Muscle of arm (tissue), 12 donors: ENCODE data around the gene MGST2. TPM values are rescaled to one million over a fixed set of nuclear protein-coding genes. Genes with fewer than 3 reads are reported as not detected.
"Not testable (repeated sequence)": the region's sequence is repeated elsewhere in the genome, so short reads cannot be mapped to it uniquely, and the experiment has no call there.

Source experiments
- DNase-seq: peaks from one replicate; pipeline ENCODE4 v3.0.0-alpha.2; 2013
- polyA plus RNA-seq, 12 donors: library from polyadenylated mRNA; unstranded; fragments of 120-200 nt; gene quantifications; one replicate each; pipeline ENCODE4 v1.2.1, GENCODE V29; 2013; ENCODE audit not compliant: insufficient read length in 12 of 12

The MGST2 gene
- polyA plus RNA-seq, 12 donors, result 48.0 to 73.7 (median 53.7) TPM; not detected in 1

DNA sequence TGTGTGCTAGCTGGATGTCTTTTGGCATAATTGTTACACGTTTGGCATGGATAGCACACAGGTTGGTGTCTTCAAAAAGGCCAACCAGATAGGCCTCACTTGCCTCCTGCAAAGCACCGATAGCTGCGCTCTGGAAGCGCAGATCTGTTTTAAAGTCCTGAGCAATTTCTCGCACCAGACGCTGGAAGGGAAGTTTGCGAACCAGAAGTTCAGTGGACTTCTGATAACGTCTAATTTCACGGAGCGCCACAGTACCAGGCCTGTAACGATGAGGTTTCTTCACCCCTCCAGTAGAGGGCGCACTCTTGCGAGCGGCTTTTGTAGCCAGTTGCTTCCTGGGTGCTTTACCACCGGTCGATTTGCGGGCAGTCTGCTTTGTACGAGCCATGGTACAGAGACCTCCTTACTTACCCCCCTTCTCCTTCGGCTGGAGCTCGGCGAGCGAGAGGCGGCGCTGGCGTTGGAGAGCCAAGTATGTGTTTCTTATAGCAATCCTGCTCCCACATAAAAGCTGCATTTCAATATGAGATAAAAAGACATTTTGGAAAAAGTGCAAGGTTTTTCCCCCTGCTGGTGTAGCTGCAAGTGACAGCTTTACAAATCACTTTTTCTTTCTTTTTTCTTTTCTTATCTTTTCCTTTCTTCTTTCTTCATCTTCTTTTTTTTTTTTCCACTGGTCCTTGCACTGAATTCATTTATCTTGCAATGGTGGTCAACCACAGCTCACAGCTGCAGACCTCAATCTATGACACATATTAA lies 32.7 kb downstream of the MGST2 start:
- not testable (repeated sequence) for DNase-seq

DNA sequence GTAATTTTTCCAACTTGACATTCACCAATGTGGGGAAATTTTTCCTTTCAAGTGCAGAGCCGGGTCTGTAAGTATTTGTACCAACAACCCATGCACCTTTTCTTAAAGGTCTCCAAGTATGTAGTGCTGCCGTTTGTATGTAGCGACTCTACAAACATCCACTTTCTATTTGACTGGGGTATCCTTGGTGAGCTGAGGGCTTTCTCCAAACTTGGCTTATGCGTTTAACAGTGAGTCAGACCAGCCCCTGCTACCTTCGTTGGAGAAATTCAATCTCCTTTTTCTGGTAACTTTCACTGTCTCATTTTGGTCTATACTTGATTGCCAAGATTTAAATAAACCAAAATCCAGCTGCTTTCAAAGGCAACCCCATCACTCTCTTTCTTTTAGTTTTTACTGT lies 34.9 kb downstream of the MGST2 start:
- no peak for DNase-seq

DNA sequence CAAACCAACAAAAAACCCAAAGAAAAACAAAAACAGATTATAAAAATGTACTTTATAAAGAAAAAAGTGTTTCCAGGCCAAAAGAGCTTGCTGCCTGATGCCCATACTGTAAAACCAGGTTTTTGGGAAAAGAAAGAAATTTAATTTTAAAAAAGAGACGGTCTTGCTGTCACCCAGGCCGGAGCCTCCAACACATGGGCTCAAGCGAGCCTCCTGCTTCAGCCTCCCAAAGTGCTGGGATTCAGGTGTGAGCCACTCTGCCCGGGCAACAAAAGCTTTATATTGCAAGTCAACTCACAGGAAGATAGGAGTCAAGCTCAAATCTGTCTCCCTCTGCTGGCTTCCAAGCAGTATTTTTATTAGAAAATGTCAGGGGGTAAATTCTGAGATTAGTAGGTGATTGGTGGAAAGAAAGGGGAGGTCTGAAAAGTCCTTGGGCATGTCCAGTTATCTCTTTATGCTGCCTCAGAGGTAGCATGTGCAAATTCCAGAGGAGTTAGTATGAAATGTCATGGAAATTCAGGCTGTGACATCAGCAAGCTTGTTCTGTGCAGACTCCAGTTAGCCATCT lies 39.4 kb downstream of the MGST2 start:
- DNase-seq, result no peak

DNA sequence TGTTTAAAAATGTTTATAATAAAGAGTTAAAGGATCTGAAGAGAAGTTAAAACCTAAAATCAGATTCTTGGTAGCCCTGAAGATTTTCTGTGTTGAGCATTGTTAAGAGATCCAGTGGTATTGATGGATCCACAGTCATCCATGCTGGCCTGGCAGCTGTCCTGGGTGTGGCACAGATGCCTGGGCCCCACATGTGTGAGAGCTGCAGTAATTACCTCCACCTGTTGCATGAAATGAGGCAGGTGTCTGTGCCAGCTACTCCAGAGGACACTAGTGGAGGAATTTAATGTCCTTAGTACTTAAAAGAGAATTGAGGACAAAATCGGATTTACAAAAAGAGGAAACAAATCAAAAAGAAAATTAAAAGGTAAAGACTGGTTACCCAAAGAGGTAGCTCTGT lies 44.0 kb downstream of the MGST2 start:
- DNase-seq, result no peak

DNA sequence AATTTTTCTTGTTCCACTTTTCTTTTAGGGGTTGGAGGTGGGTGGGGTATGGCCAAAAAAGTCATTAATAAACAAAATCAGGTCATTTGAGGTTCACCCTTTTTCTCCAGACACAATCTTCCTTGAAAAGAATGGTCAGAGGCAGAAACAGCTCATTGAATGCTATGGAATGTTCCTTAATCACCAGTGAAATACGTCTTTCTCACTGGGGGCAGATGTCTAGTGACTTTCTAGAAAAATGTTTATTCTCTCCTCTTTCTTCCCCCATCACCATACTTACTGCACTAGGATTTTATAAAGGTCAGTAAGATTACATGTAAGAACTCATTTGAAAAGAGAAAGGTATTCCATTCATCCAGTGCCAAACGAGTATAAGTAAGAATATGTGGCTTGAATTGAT lies 44.5 kb downstream of the MGST2 start:
- DNase-seq, result no peak

DNA sequence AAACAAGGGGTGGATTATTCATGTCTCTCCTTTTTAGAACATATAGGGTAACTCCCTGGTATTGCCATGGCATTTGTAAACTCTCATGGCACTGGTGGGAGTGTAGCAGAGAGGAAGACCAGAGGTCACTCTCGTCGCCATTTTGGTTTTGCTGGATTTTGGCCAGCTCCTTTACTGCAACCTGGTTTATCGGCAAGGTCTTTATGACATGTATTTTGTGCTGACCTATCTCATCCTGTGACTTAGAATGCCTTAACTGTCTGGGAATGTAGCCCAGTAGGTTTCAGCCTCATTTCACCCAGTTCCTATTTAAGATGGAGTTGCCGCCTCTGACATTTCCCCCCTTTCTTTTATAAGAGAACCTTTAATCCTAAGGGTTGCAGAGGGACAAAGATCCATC lies 45.8 kb downstream of the MGST2 start:
- no peak for DNase-seq

DNA sequence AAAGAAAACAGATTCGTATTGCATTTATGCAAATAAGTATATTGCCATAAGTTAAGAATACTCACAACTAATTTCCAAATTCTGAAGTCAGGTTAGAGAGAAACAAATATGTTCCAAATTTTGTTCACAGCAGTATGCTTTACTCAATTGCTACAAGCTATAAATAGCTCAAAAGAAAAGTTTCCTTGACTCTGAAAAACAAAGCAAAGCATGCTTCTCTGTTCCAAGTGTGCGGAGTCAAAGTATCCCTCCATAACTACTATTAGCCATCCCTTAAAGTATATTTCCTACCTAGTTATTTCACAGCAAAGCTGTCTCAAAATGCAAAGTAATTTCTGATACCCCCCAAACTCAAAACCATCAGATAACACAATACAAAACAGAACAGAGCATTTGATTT lies 47.3 kb downstream of the MGST2 start:
- DNase-seq, result no peak

DNA sequence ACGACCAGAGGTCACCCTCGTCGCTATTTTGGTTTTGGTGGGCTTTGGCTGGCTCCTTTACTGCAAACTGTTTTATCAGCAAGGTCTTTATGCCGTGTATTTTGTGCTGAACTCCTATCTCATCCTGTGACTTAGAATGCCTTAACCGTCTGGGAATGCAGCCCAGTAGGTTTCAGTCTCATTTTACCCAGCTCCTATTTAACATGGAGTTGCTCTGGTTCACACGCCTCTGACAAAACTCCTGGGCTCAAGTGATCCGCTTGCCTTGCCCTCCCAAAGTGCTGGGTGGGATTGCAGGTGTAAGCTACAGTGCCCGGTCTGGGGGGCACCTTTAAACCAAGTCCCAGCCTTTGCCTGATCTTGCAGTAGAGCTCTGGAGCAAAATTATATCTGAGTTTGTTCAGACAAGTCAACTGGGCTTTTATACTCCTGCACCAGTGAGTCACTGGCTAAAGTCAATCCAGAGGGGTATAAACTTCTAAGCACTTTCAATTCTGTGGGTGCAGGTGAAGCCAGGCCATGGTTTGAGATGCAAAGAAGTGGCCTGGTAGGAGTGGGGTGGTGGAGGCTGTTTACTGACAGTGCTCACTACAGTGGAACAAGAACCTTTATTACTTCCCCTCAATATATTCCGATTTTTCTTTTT lies 50.2 kb downstream of the MGST2 start:
- DNase-seq, result no peak

DNA sequence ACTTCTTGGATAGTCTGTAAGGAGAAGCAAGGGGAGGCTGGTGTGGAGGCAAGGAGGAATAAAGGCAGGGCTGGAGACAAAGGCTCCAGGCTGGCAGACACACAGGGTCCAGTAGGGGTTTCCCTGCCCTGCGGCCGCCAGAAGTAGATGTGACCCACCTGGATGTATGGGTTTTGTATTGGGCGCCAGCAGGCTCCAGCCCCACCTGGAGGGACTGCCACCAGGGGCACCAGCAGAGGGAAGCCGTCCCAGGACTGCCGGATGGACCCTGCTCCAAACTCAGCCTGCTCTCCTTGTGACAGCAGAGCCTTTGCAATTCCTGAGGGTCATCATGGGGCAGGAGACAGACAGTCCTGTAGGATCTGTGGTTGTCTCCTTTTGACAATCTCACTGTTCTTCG lies 52.7 kb downstream of the MGST2 start:
- DNase-seq, result no peak

DNA sequence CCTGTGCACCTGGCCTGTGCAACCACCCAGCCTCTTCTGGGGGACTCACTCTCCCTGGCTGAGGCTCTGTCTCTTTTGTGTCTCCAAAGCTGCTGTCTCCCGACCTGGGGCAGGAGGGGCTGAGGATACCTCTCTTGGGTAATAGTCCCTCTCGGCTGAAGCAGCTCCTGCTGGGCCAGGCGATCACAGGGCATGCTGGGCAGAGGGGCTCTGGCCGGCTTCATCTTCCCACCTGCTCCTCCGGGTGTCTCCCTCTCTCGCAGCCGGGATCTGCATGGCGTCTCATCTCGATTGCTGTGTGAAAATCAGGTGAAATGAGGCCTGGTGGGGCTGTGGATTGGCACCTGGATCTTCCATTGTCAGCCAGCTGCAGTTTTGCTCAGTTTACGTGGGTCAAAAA lies 53.2 kb downstream of the MGST2 start:
- no peak for DNase-seq

DNA sequence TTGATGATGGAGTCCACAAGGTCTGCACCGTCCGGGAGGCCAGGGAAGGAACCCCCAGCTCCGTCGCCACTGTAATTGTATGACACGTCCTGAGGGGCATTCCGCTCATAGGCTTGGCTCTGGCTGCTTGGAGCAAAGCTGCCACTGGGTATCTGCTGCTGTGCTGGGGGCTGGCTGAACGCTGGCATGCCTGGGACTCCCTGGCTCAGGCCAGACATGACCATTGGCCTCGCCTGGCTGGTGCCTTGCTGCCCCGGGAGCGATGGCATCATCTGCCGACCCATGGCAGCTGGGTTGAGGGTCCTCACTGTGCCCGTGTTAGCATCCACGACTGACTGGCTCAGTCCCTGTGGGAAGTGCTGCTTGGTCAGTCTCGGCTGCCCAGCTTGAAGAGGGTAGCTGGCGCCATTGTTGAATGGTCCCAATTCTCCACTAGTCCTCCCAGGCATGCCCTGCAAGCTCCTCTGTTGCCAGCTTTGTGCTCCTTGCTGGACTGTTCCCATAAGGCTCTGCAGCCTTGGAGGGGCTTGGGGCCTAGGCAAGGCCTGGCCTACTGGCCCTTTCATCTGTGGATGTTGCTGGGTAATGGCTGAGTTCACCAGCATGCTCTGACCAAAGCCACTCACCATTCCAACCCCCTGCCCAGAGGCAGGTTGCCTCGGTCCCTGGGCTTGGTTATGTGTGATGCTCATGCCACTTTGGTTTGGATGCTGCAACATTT lies 53.9 kb downstream of the MGST2 start:
- DNase-seq, result no peak

DNA sequence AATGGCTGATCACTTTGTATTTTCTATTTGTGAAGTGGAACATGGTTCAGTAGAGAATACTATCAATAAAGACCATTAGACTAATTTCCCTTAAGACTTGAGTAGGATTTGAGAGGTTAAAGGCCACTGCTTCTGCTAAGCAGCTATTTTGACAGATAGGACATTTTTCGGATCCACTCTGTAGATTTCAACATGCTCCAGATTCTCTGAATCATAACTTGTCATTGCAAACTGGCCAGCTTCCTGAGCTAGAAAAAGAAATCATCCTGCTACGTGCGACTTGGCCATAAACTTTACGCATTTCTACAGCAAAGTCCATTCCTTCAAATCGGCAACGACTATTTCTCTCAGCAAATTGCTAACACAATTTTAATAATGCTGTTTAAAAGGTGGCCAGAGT lies 55.2 kb downstream of the MGST2 start:
- no peak for DNase-seq

DNA sequence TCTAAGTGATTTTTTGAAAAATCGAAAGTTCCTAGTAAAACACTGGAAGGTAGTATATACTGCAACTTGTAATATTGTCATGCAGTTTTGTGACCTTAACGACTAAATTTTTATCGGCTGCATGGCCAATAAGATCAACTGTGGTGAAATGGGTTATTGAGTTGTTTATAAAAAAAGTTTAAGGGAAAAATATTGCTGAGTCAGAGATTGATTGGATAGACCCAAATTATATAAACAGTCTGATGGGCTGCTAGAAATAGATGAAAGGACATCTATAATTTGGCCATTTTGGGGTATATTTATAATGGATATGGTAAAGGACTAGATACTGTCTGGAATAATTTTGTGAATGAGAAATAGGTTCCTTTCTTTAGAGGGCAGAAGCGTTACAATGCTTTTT lies 56.2 kb downstream of the MGST2 start:
- DNase-seq, result no peak

DNA sequence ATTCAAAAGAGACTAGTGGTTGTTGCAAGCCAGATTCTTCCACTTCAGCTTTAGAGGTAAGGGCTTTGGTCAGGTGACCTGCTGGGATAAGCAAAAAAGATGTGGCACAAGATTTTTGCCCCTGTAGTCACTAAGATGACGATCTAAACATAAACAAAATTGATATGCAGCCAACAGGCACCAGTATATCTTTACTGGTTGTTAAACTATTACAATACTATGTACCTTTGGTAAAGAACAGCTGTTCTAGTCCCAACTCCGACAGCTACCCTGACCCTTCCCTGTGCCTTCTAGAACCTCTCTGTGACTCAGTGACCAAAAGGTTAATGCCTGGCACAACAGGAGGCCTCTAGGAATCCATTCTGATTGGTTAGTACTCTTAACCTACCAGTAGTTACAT lies 59.6 kb downstream of the MGST2 start:
- no peak for DNase-seq

DNA sequence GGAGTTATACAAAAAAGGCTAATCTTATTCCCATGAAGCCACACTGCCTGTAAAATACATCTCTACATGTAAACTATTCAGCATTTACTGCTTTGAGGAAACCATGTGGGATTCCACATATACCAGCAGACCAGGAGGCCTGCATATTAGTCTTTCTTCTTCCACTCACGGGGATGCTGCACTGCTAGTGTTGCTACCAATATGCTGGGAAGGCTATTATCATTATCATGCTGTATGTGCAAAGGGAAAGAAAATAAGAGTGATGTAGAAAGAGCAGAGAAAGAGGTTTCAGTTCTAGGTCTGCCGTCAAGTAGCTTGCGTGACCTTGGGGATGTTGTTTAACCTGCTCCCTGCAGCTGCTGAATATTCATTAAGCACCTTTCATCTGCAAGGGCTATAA lies 61.0 kb downstream of the MGST2 start:
- no peak for DNase-seq

DNA sequence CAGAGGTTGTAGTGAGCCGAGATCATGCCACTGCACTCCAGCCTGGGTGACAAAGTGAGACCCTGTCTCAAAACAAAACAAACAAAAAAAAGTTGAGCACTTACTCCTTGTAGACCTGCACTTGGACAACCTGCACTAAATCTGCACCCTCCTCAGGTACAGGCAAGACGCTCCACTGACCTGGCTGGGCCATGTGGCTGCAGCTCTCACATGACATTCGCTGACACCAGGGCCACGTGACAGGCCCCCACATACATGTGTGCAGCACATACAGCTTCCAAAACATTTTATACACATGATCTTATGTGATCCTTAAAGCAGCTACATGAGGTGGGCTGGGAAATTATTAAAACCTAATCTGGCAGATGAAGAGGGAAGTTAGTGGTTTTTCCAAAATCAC lies 62.5 kb downstream of the MGST2 start:
- DNase-seq, result no peak

DNA sequence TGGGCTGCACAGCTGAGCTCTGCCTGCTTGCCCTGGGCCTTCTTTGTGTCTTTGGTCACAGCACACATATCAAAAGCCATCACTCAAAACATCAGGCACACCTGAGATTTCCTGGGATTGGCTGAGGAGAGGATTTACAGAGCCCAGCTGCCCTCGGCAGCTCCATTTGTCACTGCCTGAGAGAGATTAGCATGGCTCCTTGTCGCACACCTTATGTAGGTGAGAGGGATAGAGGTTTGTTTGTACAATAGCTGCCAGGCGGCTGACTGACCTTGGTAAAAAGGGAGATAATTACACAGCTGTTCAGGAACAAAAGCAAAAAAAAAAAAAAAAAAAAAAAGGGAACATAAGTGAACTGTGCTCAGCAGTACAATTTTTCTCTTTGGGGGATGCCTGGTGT lies 63.2 kb downstream of the MGST2 start:
- no peak for DNase-seq

DNA sequence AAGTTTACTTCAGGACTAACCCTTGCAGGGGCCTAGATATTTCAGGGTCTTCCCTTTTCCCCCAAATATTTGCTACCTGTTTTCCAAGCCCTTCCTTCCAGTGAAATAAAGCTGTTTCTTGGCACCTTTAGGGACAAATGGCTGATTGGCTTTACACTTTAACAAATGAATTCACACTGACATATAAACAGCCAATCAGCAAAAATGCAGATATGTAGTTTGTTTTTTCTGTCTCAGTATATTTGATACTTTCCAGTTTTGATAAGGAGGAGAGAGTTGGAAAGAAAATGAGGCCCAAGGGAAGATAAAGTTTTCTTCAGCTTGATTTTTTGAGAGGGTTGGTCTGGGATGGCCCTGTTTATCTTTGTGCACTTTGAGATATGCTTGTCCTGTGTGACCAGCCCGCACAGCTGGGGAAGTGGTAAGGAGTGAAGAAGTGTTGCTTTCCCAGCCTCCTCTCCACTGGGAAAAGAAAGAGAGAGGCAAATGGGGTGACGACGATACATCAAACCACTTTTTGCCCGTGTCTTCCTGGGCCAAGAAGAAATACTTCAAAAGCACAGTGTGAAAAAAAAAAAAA lies 67.5 kb downstream of the MGST2 start:
- no peak for DNase-seq

DNA sequence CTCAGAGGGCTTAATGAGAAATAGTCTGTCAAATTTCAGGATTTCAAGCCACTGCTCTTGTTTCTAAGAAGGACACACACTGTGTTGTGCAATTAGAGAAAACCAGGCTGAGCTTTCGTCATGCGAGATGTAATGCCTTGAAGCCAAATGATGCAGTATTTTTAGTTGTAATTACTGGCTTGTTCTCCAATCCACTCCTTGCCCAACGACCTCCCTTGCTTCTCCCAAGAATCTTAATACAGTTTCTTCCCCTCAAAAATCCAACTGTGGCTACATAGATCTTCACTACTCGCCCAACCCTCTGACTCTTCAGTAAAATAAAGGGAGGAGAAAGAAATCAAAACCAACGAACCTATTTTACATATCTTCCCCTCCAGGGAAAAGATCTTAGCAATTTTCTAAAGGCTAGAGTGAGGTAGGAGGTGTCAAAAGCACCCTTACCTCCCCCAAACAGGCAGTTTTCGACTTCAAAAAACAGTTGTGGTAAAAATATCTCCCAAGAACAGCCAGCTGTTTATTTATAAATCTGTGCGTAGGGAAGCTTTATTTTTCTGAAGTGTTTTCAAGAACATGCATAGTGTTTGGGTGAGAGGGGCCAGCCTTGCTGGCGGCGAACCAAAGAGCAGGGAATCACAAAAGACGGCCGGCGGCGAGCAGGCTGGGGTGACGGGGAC lies 68.7 kb downstream of the MGST2 start:
- DNase-seq, result no peak

DNA sequence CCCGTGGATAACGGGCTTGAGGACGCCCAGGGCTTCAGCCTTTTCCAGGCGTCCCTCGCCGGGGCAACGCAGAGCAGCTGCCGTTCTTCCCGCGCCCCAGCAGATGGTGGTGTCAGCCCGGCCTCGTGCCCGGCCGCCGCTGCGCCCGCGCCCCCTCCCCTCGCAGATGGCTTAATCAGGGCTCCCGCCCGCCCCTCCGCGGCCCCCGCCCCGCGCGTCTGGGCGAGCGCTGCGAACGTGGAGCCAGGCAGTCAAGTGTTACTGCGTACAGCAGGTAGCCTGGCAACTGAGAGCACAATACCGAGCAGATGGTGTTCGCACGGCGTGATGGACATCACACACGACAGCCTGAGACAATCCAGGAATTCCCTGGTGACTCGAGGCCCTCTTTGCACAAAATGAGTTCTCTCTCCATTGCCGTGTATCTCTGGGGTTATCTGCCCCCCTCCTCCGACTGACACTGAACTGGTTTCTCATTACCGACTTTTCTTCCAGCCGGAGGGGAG lies 69.3 kb downstream of the MGST2 start:
- peak; percentile 89 for DNase-seq
